Middle frontal gyrus (tissue), 1 donor: ENCODE data around the gene PLIN3.
"Not testable (repeated sequence)": the region's sequence is repeated elsewhere in the genome, so short reads cannot be mapped to it uniquely, and the experiment has no call there.

Experiments used
- DNase-seq: peaks from one replicate; pipeline ENCODE4 v3.0.0-alpha.2; 2015; ENCODE audit warnings: low spot score; ENCODE audit errors: extremely low spot score

The PLIN3 gene, protein sequence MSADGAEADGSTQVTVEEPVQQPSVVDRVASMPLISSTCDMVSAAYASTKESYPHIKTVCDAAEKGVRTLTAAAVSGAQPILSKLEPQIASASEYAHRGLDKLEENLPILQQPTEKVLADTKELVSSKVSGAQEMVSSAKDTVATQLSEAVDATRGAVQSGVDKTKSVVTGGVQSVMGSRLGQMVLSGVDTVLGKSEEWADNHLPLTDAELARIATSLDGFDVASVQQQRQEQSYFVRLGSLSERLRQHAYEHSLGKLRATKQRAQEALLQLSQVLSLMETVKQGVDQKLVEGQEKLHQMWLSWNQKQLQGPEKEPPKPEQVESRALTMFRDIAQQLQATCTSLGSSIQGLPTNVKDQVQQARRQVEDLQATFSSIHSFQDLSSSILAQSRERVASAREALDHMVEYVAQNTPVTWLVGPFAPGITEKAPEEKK

DNA sequence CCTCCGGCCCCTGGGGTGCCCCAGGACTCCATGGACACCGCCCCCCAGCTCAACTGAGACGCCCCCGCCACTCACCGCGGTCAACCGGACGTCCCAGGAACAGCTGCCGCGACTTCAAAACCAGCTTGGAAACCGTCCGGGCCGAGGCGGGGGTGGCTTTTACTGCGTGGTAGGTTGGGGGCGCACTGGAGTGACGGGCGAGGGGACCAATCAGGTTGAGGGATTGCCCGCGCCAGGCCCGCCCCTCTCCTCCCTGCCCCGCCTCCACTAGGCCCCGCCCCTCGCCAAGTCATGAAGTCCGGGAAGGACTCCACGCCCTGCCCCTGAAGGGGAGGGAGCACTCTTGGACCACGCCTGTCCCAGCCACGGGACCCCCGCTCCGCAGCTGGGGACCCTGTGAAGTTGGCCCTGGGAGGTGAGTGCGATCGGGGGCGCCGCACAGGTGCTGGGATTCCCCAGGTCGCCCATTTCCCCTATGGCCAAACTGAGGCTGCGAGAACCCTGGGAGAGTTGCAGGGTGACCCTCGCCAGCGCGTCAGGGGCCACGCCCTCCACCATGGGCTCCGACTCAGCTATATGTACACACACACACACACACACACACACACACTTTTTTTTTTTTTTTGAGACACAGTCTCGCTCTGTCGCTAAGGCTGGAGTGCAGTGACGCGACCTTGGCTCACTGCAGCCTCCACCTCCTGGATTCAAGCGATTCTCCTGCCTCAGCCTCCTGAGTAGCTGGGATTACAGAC, at the start of gene PLIN3:
Gene PLIN3, minus strand, starts transcription at position 134 of the 752 bp plus-strand sequence. CDS start 6,273 bp downstream, outside the sequence.
- peak; percentile 53 for DNase-seq

DNA sequence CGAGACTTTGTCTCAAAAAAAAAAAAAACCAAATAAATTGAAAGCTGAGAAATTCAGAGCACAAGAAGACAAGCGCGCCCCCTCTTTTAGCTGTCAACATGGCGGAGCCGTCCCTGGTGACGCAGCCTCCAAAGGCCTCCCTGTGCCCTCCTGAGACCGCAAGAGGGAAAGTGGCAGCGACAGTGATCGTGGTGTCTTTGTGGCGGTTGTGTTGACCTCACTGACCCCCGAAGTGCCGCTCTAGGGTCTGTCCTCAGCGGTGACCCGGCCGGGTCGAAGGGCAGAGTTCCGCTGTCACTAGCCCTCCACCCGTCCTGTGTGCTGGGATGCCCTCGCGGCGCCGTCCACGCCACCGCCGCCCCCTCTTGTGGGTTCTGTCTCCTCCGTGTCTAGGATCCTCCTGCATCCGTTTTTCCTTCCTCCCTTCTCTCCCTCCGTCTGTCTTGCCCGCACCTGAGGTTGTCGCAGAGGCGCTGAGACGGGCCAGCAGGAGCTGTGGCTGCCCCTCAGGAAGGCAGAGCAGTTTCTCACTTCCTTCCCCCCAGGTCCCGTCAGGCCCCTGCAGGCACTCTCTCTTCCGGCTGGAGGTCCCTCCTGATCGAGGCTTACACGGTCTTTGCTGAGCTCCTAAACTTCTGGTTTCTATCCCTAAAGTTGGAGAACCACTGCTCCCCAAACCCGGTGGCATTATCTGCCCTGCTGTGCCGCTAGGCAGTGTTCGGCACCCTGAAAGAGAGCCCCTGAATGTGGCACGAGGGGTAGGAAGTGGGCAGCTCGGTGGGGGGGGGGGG, 49.0 kb upstream of the PLIN3 start:
- DNase-seq = no peak

DNA sequence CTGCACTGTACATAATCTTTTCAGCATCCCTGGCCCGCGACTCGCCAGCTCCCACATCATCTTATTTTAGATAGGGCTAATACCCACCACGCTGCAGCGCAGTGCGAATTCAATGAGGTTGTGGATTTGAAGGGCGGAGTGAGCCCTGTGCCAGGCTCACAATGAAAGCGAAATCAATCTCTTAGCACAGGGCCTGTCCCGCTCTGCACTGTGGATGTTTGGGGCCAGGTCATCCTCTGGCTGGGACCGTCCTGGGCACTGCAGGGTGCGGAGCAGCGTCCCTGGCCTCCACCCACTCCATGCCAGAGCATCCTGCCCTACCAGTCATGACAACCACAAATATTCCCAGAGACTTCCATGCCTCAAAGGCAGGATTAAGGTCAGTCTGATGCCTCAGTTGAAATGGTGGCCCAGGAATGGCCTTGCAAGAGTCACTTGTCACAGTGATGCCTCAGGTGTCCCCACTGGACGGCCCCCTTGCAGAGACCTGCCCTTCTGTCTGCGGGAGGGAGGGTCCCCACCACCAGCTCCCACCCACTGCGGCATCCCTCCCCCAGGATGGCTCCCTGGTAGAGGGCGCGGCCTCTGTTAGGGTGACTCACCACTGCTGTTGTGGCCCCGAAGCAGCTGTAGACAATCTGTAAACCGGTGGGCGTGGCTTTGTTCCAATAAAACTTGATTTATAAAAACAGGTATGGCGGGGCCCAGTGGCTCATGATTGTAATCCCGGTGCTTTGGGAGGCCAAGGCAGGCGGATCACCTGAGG, 47.5 kb upstream of the PLIN3 start:
- no peak for DNase-seq

DNA sequence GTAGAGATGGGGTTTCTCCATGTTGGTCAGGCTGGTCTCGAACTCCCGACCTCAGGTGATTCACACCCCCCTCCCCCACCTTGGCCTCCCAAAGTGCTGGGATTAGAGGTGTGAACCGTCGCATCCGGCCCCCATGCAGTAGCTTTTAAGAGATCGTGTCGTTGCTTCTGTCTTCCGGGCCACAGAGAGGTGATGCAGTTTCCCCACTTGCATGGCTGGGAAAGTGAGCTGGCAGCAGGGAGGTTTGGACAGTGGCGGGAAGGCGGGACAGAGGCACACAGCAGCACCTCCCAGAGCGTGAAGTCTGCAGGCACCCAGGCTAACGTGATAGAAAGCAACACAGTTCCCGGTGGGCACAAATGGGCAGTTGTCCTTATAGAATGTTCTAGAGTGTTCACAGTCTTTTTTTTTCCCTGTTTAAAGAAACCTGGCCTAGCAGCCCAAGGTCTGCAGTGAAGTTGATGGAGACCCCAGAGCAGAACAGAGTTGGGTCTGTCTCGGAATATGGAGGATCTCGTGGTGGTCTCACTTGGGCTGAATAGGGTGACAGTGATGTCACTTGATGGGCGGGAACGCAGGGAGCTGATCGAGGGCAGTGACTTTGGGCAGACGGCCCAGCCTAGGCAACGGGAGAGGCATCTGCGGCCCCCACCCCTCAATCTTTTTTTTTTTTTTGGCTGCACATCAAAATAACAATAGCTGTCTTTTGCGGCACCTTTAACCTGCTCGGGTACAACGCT, 46.7 kb upstream of the PLIN3 start:
- DNase-seq = no peak

DNA sequence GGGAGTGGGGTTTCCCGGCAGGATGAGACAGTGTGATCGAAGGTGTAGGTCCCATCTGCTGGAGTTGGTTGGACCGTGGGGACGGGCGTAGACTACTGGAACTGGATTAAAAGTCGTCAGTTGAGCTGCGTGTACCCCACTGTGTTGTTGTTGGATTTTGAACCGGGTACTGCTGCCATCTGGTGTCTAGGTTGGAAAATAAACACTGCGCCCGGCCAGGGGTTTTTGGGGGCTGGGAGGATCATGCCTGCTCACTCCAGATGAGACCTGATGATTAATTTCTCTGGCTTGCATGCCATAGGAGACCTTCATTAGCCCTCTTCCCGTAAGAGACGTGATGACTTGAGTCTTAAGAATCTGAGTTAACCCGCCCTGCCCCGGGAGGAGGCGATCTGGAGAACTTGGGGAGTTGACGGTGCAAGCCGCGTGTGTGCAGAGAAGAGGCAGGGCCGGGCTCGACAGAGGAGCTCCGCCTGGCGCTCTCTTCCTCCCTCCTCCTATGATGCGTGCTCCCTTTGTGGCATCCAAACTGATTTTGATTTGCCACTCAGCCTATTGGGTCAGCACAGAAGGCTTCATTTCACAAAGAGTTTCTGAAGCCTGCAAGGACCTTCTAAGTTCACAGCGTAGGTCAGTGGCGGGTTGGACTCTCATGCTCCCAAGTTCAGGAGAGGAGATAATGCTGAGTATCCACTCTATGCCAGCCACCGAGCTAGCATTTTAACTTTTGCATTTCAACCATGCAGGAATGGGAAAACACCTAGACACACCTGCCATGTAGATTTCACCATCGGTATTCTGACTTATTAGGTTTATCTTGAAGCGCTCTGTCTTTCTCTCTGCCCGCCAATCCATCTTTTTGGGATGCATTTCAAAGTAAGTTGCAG, 44.6 kb upstream of the PLIN3 start:
- DNase-seq = peak; percentile 46

DNA sequence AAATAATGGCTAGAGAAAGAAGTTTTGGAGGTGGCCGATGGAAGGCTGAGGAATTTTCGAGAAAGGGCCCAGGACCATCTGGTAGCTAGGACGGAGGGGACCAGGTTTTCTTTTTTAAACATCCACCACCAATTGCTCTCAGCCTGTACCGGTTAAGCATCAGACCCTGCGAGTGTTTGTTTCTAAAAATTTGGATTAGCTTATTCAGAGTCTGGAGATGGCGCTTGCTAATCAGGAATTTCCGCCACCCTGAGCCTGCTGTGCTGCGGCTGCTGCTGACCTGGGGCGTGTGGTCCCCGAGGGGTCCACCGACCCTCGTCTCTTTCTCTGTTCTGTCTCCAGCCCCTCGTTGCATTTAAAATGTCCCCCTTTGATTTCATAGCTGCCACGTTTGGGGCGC, 43.8 kb upstream of the PLIN3 start:
- no peak for DNase-seq

DNA sequence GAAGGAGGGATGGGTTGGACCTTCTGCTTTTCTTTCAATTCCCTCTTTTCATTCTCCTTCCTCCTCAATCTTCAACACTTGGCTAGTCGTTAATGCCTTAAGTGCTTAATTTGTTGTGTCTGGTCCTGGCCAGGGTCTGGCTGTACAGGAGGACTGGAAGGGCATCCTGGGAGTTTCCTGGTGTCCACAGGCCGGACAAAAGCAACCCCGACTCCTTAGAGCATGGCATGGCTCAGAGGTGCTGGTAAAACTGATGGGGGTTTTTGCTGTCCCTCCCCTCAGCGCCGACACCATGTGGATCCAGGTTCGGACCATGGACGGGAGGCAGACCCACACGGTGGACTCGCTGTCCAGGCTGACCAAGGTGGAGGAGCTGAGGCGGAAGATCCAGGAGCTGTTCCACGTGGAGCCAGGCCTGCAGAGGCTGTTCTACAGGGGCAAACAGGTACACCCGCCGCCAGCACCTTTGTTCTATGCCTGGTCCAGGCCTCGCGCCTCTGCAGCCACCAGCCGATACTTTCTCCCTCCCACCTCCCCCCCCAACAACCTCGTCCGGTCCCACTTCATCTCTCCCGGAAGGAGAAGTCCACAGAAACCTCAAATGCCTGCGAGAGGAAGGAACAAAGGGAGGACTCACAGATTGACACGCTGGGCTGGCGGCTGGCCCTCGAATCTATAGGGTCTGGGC, 43.3 kb upstream of the PLIN3 start:
- DNase-seq = no peak

DNA sequence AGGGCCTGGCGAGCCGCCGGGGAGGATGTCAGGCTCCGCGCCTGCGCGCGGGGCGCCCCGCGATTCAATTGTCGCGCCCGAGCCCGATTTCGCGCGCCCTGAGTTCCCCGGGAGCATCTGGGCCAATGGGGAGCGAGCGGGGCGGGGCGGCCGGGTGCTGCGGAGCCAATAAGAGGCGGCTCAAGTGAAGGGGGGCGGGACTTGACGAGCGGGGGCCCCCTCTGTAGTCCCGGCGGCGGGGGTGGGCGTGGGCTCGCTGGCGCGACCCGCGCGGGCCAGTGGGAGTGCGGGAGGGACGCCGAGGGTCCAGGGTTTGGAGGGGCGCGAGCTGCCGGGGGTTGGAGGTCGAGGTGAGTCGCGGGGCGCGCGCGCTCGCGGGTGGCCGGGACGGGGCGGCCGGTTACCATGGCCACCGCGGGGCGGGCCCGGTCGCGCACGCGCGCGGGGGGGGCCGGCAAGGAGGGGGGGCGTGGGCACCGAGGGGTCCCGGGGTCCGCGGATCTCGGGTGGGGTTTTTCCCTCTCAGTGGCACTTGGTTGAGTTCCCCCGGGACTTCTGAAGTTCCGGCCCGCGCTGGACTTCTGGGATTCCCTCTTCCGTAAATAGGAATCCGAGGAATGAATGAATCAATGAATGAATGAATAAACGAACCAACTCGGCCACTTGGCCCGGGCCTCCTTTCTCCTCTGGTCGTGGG, 42.6 kb upstream of the PLIN3 start:
- DNase-seq = peak; percentile 81

DNA sequence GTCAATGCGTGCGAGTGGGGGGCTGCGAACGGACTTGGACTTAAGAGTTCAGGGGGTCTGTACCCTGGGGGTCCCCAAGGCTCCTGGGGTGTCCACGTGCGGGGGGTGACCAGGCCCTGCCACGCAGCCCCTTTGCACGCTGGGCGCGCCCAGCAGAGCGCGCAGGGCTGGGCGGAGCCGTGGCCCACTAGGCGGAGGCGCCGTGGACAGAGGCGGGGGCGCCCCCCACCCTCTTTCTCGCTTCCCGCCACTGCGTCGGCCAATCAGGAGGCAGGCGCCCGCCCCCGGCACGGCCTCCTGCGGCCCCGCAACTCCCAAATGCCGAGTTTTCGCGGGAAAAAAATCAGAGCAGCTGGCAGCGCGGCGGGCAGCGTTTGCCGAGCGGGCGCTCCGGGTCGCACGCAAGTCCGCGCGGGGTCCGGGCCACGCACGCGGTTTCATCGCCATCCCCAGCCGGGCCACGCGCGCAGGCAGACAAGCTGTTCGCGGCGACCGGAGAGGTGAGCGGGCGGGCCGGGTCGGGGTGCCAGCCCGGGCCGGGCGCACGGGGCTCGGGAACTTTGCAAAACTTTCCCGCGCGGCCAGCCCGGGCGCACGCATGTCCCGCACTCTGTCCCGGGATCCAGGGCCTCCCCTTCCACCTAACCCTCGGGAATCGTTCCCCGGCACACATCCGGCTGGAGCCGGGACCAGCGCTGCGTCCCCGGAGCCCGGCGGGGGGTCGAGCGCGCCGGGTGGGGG, 41.9 kb upstream of the PLIN3 start, which contains the start of gene UHRF1:
Gene UHRF1, plus strand, starts transcription at position 346 of the 741 bp plus-strand sequence. CDS start 1,385 bp downstream, outside the sequence.
- no peak for DNase-seq

DNA sequence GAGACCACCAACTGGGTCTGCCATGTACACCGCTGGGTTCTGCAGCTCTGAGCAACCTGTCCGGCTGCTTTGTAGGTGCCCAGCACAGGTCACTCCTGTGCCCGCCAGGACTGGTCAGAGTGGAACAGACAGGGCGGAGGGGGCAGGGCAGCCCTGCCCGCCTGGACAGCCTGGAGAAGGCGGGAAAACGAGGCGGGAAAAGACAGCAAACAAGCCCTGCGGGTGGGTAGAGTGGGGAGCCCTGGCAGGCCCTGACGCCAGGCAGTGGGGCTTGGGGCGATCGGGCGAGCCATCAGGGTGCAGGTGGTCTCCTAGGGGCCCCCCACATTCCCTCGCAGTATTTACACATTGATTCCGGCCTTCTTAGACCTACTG, 41.3 kb upstream of the PLIN3 start:
- no peak for DNase-seq

DNA sequence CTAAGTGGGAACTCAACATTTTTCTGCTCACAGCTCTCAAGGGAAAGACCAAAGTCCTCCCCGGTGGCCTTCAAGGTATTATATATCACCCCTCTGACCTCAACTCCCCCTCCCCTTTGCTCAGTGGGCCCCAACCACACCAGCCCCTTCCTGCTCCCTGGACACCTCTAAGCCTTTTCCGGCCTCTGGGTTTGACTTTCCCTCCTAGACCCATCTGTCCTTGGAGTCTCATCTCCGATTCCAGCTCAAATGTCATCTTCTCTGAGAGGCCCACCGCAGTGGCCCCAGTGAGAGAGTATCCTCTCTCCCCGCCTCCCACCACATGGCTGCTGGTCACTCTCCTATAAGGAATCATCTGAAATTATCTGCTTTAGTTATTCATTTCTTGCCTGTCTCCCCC, 40.9 kb upstream of the PLIN3 start:
- DNase-seq = no peak

DNA sequence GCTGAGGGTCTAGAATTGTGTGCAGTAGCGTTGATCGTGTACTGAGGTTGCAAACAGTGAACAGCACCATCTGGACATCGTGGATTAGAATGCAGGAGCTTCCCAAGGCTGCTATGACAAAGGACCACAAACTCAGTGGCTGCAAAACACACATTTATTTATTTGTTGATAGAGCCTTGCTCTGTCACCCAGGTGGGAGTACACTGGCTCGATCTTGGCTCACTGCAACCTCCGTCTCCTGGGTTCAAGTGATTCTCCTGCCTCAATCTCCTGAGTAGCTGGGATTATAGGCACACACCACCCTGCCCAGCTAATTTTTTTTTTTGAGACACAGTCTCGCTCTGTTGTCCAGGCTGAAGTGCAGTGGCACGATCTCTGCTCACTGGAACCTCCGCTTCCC, 39.5 kb upstream of the PLIN3 start:
- no peak for DNase-seq

DNA sequence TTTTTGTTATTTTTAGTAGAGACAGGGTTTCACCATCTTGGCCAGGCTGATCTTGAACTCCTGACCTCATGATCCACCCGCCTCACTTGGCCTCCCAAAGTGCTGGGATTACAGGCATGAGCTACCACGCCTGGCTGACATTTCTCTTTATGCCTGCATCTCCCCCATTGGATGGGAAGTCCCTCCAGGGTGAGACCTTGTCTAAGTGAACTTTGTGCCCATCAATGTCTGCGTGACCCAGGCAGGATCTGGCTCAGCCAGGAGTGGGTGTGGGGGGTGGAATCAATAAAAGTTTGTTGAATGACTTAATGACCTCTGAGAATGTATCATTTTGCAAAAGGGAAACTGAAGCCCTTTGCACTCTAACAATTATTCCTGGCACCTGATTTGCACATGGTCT, 37.0 kb upstream of the PLIN3 start:
- DNase-seq = no peak

DNA sequence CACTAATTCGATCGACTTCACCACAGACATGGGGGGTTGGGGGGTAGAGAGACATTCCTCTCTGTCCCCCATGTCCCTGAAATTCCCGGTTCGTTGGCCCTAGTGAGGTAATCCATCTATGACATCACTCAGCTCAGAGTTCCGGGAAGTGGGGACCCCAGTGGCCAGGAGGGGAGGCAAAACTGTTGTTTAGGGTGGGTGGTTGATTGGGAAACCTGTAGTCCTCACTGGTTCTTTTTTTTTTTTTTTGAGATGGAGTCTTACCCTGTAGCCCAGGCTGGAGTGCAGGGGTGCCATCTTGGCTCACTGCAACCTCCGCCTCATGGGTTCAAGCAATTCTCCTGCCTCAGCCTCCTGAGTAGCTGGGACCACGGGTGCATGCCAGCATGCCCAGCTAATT, 35.3 kb upstream of the PLIN3 start, which contains the start of gene ARRDC5:
Gene ARRDC5, minus strand, starts transcription at position 101 of the 400 bp plus-strand sequence. Its CDS starts 71 bp downstream, at position 30.
- no peak for DNase-seq

DNA sequence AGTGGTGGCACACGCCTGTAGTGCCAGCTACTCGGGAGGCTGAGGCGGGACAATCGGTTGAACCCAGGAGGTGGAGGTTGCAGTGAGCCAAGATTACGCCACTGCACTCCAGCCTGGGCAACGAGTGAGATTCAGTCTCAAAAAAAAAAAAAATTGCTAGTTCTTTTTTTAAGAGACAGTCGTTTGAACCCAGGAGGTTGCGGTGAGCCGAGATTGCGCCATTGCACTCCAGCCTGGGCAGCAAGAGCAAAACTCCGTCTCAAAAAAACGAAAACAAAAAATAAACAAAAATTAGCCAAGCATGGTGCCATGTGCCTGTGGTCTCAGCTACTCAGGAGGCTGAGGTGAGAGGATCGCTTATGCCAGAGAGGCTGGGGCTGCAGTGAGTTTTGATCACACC, 33.4 kb upstream of the PLIN3 start:
- DNase-seq = not testable (repeated sequence)

DNA sequence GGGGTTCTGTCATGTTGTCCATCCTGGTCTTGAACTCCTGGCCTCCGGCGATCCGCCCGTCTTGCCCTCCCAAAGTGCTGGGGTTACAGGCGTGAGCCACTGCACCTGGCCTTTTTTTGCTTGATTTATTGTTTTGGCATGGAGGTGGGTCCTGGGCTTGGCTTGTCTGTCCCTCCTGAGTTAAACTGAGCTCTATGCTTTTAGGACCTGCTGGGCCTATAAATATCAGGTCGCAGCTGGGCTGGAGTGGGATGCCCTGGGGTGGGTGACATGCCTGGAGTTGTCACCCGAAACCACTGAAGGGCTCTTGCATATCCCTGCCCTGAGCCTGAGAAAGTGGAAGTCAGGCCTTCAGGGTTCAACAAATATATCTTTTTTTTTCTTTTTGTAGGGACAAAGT, 29.7 kb upstream of the PLIN3 start:
- DNase-seq = no peak

DNA sequence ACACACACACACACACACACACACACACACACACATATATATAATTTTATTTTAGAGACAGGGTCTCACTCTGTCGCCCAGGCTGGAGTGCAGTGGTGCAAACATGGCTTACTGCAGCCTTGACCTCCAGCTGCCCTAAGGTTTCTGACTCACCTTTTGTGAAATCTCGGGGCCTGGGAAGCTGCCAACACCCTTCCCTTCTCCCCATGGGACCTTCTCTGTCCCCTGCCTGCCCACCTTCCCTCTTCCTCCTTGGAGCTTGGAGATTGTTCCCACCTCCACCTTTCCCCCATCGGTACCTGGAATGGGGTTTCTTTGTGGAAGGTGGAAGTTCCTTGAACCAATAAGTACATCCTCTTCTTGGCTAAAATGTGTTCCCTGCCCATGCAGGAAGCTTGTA, 28.9 kb upstream of the PLIN3 start:
- no peak for DNase-seq
